HG03060 (cell line): ENCODE results near the gene PACSIN1.

ENCODE experiments used
- ATAC-seq: cut with Tn5 transposase; IDR thresholded peaks from one replicate; pipeline ENCODE4 v1.9.1; 2021; ENCODE audit warnings: low read depth, moderate number of reproducible peaks; ENCODE audit not compliant: unreplicated experiment

PACSIN1 gene

DNA sequence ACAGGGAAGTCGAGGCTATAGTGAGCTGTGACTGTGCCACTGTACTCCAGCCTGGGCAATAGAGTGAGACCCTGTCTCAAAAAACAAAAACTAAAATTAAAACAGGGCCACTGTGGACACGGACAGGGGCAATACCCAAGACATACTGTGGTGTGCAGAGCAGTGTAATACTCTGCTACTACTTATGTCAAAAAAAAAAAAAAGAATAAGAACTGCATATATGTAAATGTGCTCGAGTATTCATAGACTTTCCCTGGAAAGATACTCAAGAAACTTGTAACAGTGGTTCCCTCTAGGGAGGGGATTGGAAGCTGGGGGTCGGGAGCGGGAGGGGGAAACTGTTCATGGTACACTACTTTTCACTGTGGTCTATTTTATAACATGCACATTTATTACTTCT is 74.3 kb downstream of the PACSIN1 start:
- no peak for ATAC-seq

DNA sequence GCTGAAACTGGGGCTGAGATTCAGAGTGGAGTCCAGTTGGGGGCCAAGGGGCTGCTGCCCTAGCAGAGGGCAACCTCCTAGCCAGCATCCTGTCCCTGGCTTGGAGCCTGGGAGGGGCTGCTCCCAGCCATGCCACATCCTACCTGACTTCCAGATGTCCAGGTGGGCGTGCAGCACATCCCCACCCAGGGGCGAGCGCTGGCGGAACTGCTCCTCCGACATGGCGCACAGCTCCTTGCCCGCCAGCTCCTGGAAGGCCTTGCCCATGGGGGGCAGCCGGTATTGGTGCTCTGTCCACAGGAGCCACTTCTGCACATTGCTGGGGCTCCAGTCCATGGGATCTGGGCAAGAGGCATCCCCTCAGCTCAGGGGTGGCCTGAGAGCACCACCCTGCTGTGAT is 75.0 kb downstream of the PACSIN1 start:
- no peak for ATAC-seq

DNA sequence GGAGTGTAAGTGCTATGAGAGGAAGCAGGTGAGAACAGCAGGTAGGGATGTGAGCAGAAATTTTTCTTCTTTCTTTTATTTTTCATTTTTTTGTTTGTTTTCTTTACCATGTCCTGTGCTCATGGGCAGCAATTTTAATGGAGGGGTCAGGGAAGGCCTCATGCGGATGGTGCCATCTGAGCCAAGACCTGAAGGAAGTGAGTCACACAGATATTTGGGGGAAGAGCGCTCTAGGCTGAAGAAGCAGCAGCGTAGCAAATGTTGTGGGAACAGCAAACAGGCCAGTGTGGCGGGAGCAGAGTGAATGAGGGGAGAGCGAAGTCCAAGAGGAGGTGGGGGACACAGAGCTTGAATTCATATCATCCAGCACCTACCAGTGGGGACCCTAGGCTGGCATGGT is 77.5 kb downstream of the PACSIN1 start:
- ATAC-seq: no peak

DNA sequence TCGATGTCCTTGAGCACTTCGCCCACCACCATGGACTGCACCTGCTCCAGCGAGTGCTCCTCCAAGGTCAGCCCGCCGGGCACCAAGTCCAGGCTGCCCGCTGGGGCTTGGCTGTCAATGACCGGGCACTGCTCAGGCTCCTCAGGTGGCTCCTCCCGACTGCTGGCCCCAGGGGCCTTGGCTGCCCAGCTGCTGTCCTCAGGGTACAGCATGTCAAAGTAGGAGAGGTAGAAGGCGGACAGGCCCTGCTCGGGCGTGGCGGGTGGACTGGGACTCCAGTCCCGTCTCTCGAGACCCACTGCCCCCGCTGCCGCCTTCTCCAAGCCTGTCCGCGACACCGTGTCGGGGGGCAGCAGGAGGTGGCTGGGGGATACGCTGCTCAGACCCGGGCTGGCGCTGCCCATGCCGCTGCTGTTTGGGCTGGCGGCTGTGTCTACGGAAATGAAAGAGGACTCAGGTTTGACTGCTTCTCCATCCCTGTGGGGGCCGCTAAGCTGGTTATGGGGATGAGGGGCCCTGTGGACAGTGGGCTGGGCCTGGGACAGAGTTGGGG is 78.3 kb downstream of the PACSIN1 start:
- ATAC-seq: no peak

DNA sequence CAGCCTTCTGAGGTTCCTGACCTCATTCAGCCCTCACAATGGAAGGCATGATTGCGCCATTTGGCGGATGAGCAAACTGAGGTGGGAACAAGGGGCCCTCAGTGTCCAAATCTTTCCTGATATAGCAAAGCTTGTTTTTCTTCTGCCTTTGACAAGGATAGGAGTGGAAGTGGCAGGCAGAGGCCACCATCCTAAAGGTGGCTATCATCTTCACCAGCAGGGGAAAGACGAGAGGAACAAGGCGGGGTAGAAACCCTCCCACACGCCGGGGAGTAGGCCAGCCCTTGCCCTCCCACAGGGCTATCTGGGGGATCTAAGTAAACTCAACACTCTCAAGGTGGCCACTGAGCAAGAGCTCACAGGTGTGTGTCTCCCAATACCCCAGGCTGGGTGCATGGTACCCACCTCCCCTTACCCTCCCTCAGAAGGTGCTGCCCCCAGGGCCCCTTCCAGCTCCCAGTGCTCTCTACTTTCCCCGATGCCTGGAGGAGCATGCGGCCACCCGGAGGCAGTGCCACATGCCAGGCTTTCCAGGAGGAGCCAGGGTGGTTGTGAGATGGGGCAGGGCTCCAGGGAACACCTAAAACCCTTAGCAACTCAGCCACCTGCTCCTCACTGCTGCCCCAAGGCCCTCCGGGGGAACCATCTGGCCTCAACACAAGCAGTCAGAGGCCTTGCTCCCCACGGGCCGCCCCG is 79.0 kb downstream of the PACSIN1 start:
- ATAC-seq: no peak

DNA sequence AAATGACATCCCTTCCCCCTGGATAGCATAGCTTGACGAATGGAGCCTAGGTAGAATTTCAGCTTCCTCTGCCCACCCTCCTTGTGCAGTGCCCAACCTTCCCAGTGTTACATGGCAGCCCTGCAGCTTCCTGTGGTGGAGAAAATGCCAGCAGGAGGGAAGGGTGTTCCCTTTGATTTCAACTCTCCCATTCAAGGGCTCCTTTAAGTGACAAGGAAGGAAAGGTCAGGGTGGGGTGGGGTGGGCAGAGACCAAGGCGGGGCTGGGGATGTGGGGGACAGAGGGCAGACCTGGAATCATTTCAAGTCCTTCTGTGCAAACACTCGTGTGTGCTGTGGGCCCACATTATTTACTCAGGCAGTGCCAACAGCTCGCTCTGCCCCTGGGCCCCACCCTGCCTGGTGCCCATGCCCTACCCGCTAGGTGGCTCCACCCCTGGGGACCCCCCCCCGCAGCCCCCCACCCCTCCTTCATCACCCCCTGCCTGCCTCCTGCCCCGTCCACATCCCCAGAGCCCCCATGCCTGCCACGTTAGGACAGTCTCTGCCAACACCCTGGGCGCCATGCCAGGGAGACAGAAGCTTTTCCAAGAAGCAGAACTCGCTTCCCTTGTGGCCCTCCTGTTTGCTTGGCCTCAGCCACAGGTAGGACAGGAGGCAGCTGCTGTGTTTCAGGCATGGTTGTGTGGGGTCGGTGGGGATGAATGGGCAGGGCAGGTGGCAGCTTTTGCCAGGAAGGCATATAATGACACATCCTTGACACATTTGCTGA is 80.9 kb downstream of the PACSIN1 start:
- ATAC-seq: no peak

DNA sequence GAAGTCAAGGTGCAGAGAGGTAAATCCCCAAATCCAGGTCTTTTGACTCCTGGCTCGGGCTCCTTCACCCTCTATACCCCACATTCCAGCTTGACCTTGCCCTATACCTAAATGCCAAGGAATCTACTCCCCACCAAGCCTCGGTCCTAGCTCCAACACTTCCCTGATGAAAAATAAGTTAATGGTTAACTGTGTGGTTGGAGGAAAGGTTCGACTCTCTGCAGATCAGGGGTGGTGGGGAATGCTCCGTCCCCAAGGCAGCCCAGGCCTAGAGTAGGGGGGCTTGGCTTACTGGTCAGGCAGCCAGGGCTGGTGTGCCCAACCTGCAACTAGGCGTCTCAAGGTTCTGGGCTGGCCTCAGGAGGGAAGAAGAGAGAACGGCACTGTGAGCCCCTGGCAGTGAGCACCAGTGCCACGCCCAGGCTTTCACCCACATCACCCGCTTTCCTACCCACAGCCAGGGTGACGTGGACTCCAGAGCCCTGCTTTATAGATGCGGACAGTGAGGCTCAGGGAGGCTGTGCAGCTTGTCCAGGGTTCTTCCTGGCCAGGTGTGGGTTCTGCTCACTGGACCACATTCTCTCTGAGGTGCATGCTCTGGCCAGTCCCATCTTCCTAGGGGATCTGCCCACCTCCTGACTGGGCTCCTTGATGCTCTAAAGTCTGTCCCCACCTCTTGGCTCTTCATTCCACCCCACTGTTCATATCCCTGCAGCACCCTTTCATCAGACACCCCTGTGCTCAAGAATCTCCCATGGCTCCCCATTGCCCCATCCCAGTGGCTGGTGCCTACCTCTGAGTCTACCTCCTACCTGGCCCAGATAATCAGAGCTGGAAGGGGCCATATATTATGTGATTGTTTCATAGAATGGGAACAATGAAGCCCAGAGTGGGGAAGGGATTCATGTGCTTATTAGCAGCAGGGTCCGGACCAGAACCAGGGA is 82.1 kb downstream of the PACSIN1 start:
- no peak for ATAC-seq

DNA sequence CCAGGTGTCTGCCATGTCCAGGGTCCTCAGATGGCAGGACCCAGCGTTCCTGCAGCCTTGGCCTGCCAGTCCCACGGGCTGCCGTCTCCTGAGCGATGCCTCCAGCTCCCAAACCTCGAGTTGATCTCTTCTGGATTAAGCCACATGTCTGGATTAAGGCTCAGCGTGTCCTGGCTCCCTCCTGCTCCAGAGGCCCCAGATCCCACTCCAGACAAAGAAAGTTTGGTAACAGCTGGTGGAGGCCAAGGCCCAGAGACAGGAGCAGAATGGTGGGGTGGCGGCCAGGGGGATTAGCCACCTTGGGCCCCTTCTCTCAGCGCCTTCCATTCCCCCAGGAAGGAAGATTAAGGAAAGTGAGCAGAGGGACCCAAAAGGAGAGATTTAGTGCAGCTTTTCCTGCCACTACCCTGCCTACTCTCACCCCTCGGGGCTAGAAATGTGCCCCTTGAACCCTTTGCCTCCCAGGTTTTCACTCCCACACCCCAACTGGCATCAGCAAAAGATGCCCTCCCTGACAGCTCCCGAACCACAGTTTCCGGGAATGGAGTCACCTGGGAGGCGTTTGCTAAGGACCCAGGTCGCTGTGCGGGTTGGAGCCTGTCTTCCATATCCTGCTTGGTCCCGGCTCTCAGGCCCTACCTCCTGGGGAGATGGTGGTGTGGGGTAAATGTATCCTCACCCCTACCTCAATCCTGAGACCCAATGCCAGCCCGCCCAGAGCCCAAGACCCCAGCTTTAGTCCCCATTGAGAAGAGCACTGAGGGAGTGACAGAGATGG is 83.3 kb downstream of the PACSIN1 start:
- ATAC-seq: no peak

DNA sequence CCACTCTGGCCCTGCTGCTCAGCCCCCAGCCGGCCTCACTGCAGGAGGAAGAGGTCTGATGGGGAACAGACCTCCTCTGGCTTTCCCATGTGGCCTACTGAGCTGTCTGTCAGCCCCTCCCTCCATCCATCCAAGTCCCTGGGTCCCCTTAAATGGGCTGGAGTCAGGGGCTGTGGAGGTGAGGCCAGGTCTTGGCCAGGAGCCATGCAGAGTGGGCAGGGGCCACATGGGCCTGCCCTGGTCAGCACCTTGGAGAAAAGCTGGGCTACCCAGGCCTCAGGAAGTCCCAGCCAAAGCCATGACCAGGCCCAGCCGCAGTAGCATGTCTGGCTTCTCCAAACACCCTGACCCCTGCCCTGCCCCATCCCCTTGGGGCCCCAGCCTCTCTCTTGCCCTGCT is 83.9 kb downstream of the PACSIN1 start:
- ATAC-seq: no peak

DNA sequence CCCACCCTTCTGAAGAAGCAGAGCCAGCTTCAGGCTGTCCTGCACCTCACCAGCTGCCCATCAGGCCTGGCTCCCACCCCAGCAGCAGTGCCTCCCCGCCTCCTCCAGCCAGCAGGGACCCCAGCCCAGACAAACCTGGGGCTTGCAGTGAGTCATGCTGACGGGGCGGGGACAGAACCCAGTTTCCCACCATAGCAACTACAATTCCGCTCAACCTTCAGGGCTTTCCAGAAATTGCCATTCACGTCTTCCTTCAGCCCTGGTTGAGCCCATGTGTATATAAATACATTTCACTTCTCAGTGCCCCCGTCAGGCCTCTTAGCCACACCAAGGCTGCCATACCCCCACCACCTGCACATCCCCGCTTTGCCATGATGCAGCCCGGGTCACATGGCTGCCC is 85.8 kb downstream of the PACSIN1 start:
- ATAC-seq: no peak

DNA sequence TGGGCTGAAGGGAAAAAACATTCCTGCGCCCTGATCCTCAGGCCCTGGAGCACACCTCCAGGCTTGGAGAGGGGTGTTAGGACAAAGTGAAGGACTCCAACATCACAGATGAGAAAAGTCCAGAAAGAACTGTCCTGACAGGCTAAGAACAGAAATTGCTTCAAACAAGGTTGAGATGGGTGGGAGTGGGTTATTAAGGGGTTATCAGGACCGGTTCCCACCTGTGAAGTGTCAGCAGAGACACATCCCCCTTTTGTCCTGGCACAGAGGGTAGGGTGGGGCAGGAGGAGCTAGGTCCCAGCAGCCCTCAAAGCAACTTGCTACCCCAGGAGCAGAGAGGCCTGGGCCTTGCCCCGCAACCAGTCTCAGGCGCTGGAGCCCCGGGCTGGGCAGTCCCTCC is 86.7 kb downstream of the PACSIN1 start:
- no peak for ATAC-seq

DNA sequence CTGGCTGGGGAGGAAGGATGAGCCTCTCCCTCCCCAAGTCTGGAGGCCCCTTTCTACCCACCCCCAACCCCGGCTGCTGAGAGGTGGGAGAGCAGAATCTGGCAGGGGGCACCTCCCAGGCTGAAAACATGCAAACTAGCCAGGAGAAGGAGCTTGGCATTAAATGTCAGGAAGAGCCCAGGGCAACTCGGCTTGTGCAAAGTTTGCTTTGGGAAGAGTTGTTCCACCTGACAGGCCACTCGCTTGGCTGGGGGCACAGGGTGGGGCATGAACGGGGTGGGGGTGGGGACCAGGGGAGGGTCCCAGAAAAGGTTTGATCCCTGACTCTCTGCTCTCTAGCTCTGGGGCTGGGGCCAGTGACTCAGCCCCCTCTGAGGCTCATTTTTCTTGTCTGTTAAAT is 87.3 kb downstream of the PACSIN1 start:
- no peak for ATAC-seq

DNA sequence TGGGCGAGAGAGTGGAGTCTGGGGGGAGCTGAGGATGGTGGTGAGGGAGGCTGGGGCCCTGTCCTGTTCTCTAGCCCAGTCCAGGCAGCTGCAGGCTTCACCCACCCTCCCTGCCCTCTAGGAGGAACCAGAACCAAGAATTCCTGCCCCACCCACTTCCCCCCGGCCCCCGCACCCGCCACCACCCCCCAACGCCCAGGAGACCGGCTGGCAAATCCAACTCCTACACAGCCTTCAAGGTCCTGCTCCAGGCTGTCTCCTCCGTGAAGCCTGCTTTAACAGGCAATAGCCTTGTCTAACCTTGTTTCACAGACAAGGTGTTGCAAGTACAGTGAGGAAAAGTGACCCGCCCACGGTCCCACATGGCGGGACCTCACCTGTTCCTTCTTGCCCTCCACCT is 87.9 kb downstream of the PACSIN1 start:
- ATAC-seq: no peak

DNA sequence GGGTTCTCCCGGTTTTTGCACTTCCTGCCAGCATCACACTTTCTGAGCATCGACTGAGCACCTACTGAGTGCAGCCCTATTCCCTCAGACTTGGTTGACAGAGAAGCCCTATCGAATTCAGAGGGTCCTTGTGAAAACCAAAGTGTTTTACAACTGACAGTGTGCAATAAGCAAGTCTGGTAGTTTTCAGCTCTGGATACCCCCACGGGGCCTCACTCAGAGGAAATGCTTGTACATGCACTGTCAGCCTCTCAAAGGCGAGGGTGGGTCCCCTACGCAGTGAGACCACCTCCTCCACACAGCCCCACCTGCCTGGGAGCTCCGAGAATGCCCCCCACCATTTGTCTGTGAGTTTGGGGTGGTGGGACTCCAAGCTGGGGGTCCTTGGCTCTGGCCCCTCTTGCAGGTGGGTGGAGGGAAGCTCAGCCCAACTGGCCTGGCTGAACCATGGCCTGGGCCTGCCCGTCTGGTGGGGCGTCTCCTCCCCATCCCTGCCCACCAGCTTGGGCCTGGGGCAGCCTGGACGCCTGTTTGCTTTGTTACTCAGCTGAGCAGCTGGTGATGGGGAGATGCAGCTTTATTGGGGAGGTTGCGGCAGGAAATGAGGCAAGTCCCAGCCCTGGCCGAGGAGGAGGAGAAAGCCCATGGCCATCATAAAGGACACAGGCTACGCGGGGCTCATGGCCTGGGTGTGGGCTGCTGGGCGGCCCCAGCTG is 88.6 kb downstream of the PACSIN1 start:
- no peak for ATAC-seq

DNA sequence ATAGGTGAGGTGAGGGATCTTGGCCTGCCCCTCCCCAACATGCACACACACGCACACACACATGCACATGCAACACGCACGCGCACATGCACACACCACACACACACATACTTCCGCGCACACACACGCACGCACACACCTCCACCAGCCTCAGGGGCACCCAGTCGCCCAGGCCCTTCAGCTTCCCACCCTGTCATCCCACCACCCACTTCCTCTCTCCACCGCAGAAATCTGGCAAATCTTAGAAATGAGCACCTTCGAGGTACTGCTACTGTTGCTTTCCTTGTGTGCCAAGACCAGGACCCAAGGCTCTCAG is 89.1 kb downstream of the PACSIN1 start:
- no peak for ATAC-seq

DNA sequence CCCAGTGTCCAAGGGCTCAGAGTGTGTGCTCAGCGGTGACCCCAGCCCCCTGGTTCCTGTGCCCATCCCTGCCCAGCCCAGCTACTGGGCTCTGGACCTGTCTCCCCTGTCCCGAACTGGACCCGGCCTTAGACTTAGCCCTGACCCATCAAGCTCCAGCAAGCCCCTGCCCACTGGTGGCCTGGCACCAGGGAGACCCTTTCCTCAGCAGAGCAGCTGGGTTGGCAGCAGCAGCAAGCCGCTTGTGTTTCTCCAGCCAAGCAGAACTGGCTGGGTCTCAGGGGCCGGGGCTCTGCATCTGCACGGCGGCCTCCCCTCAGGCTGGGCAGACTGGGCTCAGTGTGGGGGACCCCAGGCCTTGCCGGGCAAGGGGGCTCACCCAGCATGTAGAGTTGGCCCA is 89.5 kb downstream of the PACSIN1 start:
- ATAC-seq: no peak

DNA sequence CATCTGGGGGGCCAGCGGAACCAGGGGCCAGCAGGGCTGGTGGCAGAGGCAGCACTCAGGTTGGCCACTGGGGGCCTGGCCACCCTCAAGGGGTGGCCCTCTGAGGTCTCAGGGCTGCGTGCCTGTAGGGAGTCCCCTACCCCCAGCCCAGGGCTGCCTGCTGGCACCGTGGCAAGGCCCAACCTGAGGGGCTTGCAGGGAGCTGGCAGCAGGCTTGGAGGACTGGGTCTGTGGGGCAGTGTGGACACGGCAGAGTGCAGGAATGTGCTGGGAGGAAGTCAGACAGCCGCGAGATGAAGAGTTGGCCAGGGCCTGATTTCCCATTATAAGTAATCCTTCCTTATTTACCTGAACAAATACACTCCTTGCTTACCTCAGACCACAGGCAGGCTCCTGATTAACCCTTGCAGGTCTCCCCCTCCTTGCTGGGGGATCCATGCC is 90.2 kb downstream of the PACSIN1 start, which contains the start of gene SPDEF:
TSS of gene SPDEF (minus strand) at position 299 of the 441 bp plus-strand sequence. CDS start 11,874 bp downstream, outside the sequence.
- ATAC-seq: no peak

DNA sequence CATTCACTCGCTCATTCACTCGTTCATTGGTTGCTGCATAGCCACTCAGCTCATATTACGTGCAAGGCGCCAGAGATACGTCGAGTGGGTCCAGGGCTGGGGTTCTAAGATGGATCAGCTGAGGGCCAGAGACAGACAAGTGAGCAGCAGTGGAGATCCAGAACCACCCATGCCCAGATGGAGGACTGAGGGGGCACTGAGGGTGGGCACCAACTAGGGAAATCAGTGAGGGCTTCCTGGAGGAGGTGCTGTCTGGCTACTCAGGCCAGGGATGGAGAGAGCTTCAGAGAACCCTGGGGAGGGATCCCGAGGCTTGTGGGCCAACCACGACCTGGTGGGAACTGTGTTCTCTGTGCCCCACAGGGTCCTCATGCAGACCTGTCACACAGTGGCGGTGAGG is 90.6 kb downstream of the PACSIN1 start:
- ATAC-seq: no peak

DNA sequence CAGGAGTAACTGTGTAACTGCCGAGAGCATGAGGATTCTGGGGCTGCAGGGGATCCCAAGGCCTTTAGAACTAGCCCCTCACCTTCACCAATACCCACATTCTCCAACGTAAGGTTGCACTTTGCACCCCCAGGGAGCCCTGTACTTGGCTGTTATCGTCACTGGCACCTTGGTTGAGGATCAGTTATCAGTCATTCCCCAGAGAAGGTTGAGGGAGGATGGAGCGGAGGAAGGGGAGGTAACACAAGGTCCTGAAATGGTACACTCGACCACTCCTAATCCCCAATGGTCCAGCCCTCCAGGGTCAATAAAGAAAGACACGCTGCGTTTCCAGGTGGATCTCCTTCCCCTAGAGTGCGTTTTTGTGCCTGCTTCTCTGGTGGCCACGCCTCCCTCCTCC is 91.4 kb downstream of the PACSIN1 start:
- no peak for ATAC-seq
